GM23248 (cell line): ENCODE data around the gene SMIM22.

Experiments used
- EZH2 ChIP-seq: fragments of 200-600 bp; sonication (generic); IDR thresholded peaks from 2 replicates; pipeline ENCODE4 v1.6.1; 2018; ENCODE audit warnings: antibody characterized with exemption, mild to moderate bottlenecking; ENCODE audit not compliant: insufficient read depth, poor library complexity, severe bottlenecking
- EZH2phosphoT487 ChIP-seq: fragments of 200-600 bp; sonication (generic); IDR thresholded peaks from 2 replicates; pipeline ENCODE4 v1.6.1; 2018; ENCODE audit warnings: antibody characterized with exemption, moderate library complexity, mild to moderate bottlenecking, low read depth; ENCODE audit not compliant: insufficient read depth

DNA sequence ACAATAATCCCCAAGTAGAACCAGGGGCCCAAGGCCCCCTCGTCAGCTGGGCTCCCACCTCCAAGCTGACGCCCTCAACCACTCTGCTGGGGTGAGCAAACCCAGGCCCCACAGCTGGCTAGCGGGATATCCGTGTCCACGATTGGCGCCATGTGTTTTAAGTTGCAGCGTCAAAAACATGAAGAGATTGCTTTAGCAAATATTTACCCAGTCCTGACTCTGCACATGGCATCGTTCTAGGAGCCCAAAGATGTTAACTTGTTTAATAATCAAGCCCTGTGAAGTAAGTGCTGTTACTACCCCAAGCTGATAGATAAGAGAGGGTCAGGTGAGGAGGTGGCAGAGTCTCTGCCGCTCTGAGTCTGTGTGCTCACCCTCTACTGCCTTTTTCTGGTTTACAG, 6.7 kb upstream of the SMIM22 start:
- TF ChIP-seq EZH2 (no peak), EZH2phosphoT487 (no peak)
